Activated CD4-positive, alpha-beta T cell treated with anti-CD3 and anti-CD28 coated beads for 48 hours (primary cell): ENCODE measurements around the gene TECPR2.

Source experiments
- DNase-seq: peaks from one replicate; pipeline ENCODE4 v3.0.0-alpha.2; 2020

The TECPR2 gene

DNA sequence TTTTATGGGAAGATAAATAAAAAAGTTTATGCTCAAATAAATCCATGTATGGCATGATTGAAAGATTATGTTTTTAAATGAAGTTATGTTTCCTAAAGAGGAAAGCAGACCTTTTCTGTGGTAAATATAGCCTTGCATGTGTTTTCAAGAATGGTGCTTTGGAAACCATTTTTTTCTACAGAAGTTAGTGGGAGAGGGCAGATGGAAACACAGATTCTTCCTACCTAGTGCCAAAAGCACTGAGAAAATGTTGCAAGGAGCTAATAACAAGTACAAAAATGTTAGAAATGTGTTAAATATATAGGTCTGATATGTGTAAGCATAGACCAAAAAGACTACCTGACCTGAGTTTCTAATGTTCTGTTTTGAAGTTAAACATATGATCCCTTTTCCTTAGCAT, 24.3 kb downstream of the TECPR2 start:
- DNase-seq = no peak

DNA sequence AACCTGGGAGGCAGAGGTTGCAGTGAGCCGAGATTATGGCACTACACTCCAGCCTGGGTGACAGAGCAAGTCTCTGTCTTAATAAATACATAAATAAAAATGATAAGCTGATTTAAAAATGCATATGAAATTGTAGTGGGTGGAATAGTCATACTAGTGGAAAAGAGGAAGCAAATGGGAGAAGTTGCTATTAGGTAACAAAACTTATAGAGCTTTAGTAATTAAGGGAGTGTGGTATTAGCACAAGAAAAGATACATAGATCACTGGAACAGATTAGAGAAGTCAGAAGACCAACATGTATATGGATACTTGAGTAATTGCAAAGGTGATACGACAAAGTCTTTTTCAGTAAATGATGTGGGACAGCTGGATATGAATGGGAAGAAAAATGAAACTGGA, 26.5 kb downstream of the TECPR2 start:
- DNase-seq = no peak

DNA sequence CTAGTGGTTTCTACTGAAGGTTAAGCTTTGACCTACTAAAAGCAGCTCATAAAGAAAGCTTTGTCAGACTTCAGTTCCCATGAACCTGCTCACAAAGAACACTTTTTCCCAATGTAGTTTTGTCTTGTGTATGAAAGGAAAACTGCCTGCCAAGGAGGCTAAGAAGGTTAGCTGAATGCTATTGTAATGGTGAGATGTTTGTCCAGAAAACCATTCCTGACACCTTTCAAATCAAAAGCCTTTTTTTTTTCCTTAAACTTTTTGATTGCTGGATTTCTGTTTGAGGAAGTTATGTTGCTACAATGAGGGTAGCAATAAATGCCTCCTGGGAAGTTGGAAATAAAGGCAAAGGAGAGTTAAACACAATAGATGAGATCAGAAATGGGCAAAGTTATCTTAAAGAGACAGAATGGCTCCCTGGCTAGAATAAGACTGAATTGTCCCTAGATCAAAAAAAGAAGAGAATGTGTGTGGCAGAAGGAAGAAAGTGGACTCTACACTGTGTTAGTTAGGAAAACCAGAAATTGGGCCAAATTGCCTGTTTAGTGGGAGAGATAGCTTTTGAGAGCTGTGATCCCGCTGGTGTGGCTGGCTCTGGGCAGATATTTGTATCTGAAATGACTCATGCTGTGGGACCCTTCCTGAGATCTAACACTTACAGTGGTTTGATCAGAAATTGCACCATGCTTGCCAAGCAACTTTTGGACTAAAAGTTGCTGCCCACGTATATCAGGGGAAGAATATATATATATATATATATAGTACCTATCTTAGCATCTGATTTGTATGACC, 27.5 kb downstream of the TECPR2 start:
- DNase-seq = no peak

DNA sequence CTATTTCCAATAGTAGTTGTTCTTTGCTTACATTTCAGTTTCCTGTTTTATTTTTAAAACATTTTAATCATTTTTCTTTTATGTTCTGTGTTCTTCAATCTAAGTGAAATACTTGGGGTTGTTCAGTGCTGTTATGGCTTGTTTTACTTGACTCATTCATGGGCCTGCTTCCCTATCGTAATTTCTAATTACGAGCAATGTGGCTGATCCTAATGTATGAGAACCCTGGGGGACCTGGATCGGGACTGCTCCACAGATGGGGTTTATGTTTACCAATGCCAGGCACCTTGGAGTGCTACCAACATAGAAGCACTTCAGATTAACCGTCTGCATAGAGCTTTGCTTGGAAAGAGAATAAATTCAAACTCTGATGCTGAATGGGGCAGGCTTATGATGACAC, 29.8 kb downstream of the TECPR2 start:
- no peak for DNase-seq

DNA sequence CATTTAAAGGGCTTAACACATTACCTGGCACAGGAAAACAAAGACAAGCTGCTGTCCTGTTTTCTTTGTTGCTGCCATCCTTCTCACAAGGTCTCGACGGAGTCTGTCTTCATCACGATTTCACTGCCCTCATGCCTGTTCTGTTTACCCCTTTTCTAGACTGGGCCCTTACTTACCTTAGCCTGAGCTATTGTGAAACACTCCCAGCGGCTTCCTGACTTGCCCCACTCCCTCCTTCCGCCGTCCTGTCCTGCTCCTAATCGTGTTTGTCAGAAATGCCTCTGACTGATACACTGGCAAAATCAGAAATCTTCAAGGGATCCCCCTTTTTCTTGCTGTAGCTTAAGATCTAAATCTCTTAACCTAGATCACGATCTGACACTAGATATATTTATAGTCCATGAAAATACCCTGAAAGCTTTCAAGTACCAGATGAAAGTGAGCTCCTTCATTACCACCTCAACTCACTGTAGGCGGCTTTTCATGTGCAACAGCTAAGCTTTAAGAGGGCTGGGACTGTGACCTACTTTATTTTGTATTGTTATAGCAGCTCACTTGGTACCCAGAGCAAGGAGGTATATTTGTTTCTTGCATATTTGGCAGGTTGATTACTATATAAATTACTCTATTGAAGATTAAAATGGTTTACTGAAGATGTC, 32.1 kb downstream of the TECPR2 start:
- DNase-seq = no peak

DNA sequence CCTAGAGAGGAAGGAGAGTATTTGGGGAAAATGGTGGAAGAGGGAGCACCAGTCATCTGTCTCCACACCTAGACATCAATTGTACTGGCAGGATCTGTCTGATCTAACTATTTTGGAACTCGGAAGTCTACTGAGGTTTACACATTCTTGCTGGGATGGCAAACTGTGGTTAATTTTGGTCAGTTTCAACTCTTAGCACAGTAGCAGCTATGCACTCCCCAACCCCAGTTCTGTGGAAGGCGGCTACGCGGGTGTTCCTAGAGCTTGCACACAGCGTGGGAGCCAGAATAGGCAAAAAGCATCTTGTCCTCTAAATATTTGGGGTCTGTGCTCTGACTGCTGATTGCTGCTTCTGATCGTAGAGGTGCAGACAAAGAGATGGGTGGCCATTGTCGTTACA, 33.8 kb downstream of the TECPR2 start:
- DNase-seq = no peak

DNA sequence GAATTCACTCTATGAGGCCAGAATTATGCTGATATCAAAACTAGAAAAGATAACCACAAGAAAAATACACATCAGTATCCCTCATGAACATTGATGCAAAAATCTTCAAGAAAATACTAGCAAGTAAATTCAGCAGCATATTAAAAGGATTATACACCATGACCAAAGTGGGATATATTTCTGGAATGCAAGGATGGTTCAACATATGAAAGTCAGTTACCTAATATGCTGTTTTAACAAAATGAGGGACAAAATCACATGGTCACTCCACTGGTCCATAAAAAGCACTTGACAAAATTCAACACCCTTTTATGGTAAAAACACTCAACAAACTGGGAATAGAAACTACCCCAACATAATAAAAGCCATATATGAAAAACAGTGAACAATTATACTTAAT, 40.3 kb downstream of the TECPR2 start:
- DNase-seq = no peak

DNA sequence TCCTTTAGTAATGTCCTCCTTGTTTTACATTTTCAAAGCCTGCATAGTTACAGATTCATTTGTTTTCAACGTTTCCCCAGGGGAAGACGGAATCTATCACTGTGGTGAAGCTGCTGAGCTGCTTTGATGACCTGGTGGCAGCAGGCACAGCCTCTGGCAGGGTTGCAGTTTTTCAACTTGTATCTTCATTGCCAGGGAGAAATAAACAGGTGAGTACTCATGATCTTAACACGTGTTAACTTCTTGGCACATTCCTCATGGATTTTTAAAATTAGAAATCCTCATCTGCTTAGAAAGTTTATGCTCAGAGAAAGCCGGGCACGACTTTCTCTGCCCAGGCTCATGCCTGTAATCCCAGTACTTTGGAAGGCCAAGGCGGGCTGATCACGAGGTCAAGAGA, 44.5 kb downstream of the TECPR2 start:
- DNase-seq = no peak

DNA sequence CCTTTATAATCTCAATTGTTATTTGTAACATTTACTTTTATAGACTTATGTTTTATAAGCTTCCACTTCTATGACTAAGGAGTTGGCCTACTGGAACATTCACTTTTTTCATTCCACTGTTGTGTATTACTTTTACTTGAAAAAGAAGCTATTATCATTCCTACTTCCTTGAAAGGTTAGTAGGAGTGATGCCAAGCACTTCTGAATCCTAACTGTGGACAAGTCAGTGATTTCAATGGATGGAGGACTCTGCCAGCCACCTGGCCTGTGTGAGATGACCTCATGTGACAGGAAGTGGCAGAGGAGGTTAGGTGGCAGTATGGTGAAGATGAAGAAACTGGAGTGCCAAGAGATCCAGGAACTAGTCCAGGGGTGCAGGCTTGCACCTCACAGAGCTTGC, 46.0 kb downstream of the TECPR2 start:
- DNase-seq = no peak

DNA sequence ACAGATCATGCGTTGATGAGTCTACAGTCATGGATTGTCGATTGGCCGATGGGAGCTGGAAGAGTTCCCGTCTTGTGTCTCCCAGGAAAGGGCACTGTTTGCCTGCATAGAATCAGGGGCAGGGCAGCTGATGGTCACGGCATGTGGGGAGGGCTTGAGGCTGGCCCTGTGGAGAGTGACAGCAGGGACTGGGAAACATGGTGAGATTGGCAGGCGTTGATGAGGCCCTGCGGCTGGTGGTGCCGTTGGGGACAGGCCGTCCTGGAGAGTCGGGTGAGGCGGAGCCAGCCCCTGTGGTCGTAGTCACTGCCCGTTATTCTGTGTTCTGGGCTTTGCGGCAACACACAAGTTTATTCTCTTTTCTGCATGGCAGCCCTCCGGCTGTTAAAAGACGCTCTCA, 52.9 kb downstream of the TECPR2 start:
- no peak for DNase-seq

DNA sequence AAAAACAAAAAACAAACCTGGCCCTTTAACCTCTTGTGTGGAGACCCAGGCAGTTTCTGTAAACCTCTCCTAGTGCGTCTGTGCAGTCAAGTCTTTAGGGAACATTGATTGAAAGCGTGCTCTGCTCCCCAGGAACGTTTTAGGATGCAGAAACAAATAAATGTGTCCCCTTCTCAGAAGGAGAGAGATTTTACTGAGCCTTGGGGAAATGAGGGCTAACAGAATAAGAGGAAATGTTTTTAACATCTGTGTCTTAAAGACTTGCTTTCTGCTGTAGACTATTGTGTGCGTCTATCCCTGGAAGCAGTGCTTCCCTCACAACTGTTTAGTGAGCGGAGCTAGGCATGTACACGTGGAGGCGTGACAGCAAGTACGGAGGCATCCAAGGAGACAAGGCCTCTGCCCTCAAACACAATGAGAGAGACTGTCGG, 54.3 kb downstream of the TECPR2 start:
- DNase-seq = no peak

DNA sequence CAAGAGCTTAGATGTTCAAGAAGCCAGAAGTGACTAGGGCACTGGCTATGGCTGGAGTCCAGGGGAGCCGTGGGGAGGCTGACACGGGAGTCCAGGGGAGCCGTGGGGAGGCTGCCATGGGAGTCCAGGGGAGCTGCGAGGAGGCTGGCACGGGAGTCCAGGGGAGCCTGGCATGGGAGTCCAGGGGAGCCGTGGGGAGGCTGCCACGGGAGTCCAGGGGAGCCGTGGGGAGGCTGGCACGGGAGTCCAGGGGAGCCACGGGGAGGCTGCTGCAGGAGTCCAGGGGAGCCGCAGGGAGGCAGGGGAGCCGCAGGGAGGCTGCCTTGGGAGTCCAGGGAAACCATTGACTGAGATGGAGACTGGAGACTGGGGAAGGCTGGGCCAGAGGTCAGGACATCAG, 54.9 kb downstream of the TECPR2 start:
- DNase-seq = no peak

DNA sequence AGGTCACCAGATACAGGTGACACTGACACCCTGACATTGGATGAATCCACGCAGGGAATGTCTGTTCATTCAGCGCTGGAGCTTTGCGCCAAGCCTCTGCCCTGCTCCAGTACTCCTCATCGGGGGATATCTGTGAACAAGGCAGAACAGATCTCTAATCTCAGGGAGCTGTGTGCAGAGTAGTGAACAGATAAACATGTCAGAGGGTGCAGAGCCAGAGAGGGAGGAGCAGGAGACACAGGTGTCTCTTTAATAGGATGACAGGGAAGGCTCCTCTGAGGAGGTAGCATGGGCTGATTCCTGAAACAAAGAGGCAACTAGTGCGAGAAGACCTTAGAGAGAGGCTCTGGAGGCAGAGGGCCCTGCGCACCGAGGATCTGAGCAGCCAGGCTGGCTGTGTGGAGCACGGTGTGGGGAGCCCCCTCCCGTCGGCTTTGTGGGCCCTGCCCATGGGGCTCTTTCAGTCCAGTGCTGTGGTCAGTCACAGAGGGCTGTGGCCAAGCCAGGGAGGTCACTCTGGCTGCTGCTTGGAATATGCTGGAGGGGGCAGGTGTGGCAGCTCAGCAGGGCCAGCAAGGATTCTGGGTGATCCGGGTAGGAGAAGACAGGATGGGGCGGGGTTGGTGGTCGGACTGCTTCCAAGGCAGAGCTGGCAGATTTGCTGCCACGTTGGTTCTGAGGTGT, 55.6 kb downstream of the TECPR2 start:
- no peak for DNase-seq

DNA sequence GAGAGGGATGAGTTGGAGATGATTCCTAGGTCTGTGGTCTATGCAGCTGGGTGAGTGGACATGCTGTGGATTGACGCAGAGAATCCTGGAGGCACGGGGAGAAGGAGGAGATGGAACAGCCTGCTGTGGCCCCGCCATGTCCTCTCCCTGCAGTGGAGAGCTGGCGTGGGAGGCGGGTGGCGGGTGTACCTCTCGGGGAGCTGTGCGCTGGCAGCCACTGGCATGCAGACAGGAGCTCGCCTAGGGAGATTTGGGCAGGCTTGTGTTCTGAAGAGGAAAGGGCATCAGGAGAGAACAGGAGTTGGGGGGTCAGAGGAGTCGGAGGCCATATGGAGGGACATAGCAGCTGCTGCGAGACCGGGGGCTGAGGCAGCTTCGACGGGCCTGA, 56.1 kb downstream of the TECPR2 start:
- DNase-seq = no peak

DNA sequence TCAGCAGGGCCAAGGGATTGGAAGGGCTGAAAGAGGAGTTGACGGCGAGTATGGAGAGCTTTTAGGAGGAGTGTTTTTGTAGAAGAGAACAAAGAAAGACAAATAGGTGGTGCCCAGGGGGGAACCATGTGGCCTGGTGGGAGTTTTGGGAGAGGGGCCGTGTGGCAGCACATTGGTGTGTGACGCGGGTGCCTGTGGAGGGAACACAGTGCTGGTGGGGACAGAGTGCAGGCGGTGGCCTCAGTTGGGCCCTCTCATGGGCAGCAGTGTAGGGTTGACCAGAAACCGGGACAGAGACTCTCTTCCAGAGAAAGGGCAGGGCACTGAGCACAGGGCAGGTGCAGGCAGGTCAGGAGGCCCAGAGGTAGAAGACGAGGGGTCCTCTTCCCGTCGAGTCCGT, 56.5 kb downstream of the TECPR2 start:
- no peak for DNase-seq

DNA sequence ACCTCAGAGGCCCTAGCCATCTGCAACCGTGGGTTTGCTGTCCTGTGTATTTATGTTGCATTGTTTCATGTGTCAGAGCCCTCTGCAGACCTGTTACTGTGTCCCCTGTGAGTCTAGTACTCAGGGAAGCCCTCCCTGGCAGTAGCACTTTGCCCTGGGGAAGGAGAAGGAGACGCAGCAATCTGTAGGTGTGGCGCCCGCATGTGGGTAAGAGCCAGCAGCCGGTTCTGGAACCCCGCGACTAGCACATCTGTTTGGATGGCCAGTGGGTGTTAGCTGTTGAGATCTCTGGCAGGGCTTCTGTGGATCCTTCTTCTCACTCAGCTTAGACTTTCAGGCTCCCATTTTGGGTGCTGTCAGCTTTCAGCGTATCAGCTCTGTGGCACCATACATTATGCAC, 57.0 kb downstream of the TECPR2 start:
- DNase-seq = no peak

DNA sequence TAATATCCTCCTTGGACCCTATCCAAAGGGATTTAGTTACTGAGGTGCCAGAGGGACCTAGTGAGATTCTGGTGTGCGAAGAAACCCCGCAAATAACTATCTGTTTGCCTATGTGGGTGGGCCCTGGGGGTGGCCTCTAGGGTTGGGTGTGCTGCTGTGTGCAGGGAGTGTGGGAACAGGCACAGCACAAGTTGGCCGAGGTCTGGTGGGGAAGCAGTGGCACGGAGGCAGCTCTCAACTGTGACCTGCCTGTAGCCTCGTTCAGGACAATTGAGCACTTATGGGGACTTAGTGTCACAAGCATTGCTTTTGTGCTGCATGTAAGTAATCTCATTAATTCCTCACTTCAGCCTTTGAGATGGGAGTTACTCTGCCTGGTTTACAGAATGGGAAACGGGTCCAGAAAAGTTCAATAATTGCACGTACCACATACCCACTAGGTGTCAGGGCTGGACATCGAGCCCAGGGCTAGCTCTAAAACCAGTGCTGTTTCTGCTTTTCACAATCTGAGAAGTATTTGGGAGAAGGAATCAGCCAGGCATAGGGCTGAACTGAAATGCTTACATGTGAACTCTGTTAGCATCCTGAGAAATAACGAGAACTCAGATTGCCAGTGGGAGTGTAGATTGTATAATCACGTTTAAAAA, 58.8 kb downstream of the TECPR2 start:
- DNase-seq = no peak

DNA sequence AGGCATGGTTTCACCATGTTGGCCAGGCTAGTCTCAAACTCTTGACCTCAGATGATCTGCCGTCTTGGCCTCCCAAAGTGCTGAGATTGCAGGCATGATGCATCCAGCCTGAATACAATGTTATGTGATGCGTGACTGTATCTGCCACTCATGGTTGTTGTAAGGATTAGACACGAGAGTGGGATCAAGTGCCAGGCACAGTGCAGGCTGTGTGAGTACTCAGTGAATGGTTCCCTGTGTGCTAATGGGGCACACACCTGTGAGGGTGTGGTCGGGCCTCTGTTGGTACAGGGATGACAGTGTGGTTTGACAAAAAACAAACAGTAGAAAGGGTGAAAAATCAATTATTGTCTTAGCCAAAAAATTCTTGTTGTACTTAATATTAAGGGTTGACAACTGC, 61.8 kb downstream of the TECPR2 start:
- no peak for DNase-seq

DNA sequence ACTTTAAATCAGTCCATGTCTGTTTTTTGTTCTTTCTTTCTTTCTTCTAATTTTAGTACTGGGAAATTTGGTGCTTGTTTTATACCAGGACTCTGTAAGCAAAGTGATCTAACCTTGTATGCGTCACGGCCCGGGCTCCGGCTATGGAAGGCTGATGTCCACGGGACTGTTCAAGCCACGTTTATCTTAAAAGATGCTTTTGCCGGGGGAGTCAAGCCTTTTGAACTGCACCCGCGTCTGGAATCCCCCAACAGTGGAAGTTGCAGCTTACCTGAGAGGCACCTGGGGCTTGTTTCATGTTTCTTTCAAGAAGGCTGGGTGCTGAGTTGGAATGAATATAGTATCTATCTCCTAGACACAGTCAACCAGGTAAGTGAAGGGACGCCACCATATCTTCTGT, 62.2 kb downstream of the TECPR2 start:
- no peak for DNase-seq

DNA sequence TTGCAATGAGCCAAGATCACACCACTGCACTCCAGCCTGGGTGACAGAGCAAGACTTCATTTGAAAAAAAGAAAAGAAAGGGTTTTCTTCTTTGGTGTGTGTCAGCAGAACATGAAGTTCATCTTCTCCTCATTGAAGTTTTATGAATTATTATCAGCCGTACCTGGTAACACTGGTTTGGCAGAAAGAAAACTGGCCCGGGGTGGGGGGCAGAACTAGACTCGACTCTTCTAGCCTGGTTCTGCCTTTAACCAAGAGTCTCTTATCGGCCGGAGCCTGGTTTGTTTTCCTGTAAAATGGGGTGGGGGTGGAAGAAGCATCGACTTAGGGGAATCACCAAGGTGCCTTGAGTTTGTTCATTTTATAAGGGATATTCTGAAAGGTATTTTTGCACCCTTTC, 64.1 kb downstream of the TECPR2 start:
- DNase-seq = no peak

DNA sequence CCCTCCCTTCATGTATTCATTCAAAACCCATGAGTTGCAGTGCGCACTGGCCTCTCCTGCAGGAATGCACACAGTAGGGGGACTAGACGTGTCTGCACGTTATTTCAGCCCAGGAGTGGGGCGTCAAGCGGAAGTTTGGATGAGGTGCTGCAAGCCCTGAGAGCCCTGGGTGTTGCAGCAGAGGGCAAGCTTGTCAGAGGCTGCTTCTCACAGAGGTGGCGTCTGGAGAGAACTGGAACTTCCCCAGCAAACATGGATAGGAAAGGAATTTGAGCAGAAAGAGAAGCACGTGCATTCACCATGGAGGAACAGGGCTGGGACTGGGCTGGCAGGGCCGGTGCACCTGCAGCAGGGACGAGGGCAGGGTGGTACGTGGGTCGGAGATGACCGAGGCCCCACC, 64.9 kb downstream of the TECPR2 start:
- DNase-seq = no peak

DNA sequence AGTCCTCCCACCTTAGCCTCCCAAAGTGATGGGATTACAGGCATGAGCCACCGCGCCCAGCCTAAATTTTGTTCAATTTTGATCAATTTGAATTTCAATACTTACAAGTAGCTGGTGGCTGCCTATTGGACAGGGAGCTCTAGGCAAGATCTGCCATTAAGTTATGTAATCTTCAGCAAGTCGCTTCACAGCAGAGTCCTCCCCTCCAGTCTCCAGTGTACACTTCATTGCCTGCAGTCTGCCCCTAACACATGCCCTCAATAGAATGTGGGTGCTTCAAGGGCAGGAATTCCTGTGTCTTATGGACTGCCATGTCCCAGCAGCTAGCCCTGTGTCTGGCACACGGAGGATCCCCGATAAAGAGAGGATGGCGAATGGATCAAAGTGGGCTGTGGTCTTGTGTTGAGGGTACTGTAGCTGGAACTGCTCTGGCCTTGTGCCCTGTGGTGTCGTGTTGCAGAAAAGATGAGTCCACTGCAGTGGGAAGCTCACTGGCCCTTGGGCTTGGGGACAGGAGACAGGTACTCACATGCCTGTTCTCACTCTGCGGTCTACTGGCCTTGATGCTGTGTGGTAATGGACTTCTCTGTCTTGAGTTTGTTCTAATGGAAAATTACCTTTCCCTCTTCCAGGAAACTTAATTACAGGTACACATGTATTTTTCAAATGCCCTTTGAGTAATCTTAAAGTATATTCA, 67.6 kb downstream of the TECPR2 start:
- DNase-seq = no peak

DNA sequence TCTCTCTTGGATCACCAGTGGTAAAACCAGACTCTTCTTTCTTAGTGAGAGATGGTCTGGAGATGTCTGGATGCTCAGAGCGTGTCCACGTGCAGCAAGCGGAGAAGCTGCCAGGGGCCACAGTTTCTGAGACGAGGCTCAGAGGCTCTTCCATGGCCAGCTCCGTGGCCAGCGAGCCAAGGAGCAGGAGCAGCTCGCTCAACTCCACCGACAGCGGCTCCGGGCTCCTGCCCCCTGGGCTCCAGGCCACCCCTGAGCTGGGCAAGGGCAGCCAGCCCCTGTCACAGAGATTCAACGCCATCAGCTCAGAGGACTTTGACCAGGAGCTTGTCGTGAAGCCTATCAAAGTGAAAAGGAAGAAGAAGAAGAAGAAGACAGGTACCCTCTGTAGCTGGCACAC, 69.0 kb downstream of the TECPR2 start:
- DNase-seq = no peak
